Mesenchymal stem cell (in vitro differentiated cells and primary cell): Measurements from ENCODE around the gene TMEM82.
A peak's percentile ranks its signal among the peaks of the same experiment; 100 is the strongest.

Experiments used
- DNase-seq: peaks from one replicate; pipeline ENCODE4 v3.0.0-alpha.2; 2013
- H2AFZ ChIP-seq: one replicate; pipeline ENCODE4 v1.6.1; 2013; ENCODE audit warnings: low read depth, mild to moderate bottlenecking, control low read depth, inconsistent platforms, low read length, moderate library complexity
- H2AK5ac ChIP-seq: 2 replicates; pipeline ENCODE4 v1.6.1; 2013; ENCODE audit warnings: low read length, moderate library complexity, mild to moderate bottlenecking, inconsistent platforms; ENCODE audit not compliant: severe bottlenecking
- H2BK120ac ChIP-seq: one replicate; pipeline ENCODE4 v1.6.1; 2013; ENCODE audit warnings: low read depth, mild to moderate bottlenecking, inconsistent platforms, low read length, moderate library complexity
- H2BK12ac ChIP-seq, 2 experiments: one replicate each; pipeline ENCODE4 v1.6.1; 2013; ENCODE audit warnings: inconsistent platforms in 2 of 2, low read length in 2 of 2, mild to moderate bottlenecking in 2 of 2, moderate library complexity in 2 of 2, control low read depth in 1 of 2
- H2BK15ac ChIP-seq: one replicate; pipeline ENCODE4 v1.6.1; 2013; ENCODE audit warnings: mild to moderate bottlenecking, low read depth, inconsistent platforms; ENCODE audit not compliant: poor library complexity, severe bottlenecking
- H2BK5ac ChIP-seq: 2 replicates; pipeline ENCODE4 v1.6.1; 2013; ENCODE audit warnings: low read depth, mild to moderate bottlenecking, low read length, control low read depth, inconsistent platforms; ENCODE audit not compliant: poor library complexity, severe bottlenecking
- H3K14ac ChIP-seq, 2 experiments: one replicate each; pipeline ENCODE4 v1.6.1; 2013; ENCODE audit warnings: inconsistent platforms in 2 of 2, low read length in 2 of 2, control low read depth in 1 of 2, mild to moderate bottlenecking in 1 of 2, moderate library complexity in 1 of 2
- H3K18ac ChIP-seq, 2 experiments: one replicate each; pipeline ENCODE4 v1.6.1; 2013; ENCODE audit warnings: inconsistent platforms in 2 of 2, low read length in 2 of 2, control low read depth in 1 of 2, low read depth in 1 of 2, mild to moderate bottlenecking in 1 of 2
- H3K23ac ChIP-seq, 2 experiments: one replicate each; pipeline ENCODE4 v1.6.1; 2013; ENCODE audit warnings: inconsistent platforms in 2 of 2, low read length in 2 of 2, mild to moderate bottlenecking in 2 of 2, moderate library complexity in 2 of 2, control low read depth in 1 of 2
- H3K27ac ChIP-seq: 2 replicates; pipeline ENCODE4 v1.5.1; 2013; ENCODE audit warnings: mild to moderate bottlenecking, moderate library complexity, low read length, control low read depth, inconsistent platforms; ENCODE audit not compliant: poor library complexity, severe bottlenecking
- H3K27me3 ChIP-seq, 2 experiments: 2 replicates each; pipeline versions ENCODE4 v1.6.1 to v1.7.0; 2013; ENCODE audit warnings: low read length in 2 of 2, mild to moderate bottlenecking in 2 of 2, moderate library complexity in 2 of 2, control low read depth in 1 of 2, inconsistent platforms in 1 of 2; ENCODE audit not compliant: control insufficient read depth in 1 of 2, insufficient read depth in 1 of 2
- H3K36me3 ChIP-seq, 2 experiments: 2 replicates each; pipeline versions ENCODE4 v1.6.1 to v1.7.0; 2013; ENCODE audit warnings: low read length in 2 of 2, control low read depth in 1 of 2, inconsistent platforms in 1 of 2, low read depth in 1 of 2, mild to moderate bottlenecking in 1 of 2; ENCODE audit not compliant: insufficient read depth in 2 of 2, control insufficient read depth in 1 of 2
- H3K4ac ChIP-seq, 2 experiments: one replicate each; pipeline ENCODE4 v1.6.1; 2013; ENCODE audit warnings: inconsistent platforms in 2 of 2, low read length in 2 of 2, mild to moderate bottlenecking in 2 of 2, moderate library complexity in 2 of 2, control low read depth in 1 of 2, low read depth in 1 of 2
- H3K4me1 ChIP-seq: 2 replicates; pipeline ENCODE4 v1.6.1; 2013; ENCODE audit warnings: low read depth, low read length, control low read depth; ENCODE audit not compliant: control insufficient read depth, insufficient read depth
- H3K4me2 ChIP-seq: 2 replicates; pipeline ENCODE4 v1.6.1; 2013; ENCODE audit warnings: low read length, mild to moderate bottlenecking, inconsistent platforms; ENCODE audit not compliant: poor library complexity, severe bottlenecking
- H3K4me3 ChIP-seq, 2 experiments: 2 replicates each; pipeline versions ENCODE4 v1.5.1 to v1.7.0; 2013; ENCODE audit warnings: low read length in 2 of 2, mild to moderate bottlenecking in 2 of 2, control low read depth in 1 of 2, low read depth in 1 of 2; ENCODE audit not compliant: insufficient read depth in 1 of 2
- H3K79me1 ChIP-seq: replicated peaks from 2 replicates; pipeline ENCODE4 v1.6.1; 2013; ENCODE audit warnings: mild to moderate bottlenecking, control low read depth, low read length, inconsistent platforms; ENCODE audit not compliant: poor library complexity, severe bottlenecking
- H3K9ac ChIP-seq: 2 replicates; pipeline ENCODE4 v1.7.0; 2013; ENCODE audit warnings: mild to moderate bottlenecking, low read length, moderate library complexity
- H3K9me3 ChIP-seq: 2 replicates; pipeline ENCODE4 v1.7.0; 2013; ENCODE audit warnings: mild to moderate bottlenecking, low read length; ENCODE audit not compliant: control insufficient read depth
- H4K8ac ChIP-seq: one replicate; pipeline ENCODE4 v1.6.1; 2013; ENCODE audit warnings: inconsistent platforms, mild to moderate bottlenecking, low read length, moderate library complexity
- H4K91ac ChIP-seq: one replicate; pipeline ENCODE4 v1.6.1; 2013; ENCODE audit warnings: mild to moderate bottlenecking, low read length, inconsistent platforms
- WGBS: methylation state at CpG from one replicate; pipeline ENCODE4 v1.1.7; 2013; ENCODE audit warnings: mixed read lengths; 5-methylcytosine and 5-hydroxymethylcytosine counted together

TMEM82 gene

DNA sequence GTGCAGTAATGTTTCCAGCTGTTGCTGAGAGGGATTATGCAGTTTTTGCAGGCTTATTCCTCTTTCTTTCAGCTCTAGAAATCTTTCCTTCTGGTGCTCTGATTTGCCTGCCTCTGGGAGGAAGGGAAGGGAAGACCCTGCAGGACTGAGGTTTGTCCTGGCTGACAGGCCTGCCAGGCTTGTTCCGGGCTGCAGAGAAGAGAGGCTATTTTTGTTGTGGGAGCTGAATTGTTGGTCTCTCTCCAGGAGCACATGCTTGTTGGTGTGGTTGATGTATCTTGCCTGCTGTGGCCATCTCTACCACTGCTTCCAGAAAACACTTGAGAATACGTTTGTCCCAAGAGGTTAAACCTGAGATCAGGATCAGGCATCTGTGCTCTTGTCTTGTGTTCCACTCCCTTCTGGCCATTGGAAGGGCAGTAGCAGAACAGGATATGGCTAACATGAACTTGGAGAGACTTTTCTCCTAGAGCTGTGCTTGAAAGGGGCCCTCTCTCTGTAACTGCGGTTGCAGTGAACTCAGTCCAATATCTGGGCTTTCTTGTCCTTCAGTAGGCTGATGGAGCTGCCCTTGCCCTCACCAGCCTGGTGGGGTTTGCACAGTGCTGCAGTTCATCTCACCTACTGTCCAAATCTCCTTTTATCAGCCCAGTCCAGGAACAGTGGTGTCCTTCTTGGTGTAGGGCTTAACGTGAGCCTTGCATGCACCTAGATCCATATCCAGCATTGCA lies 27.7 kb upstream of the TMEM82 start:
- H2AK5ac ChIP-seq, result no peak overlapping the region
- 78% methylated on average over 4 of the region's 4 CpGs for WGBS
- no peak overlapping the region for H3K27ac ChIP-seq
- H3K4me3 ChIP-seq, result no peak overlapping the region
- peak overlapping the region; percentile 6 for H3K9ac ChIP-seq
- no peak overlapping the region for H3K4me2 ChIP-seq
- H4K91ac ChIP-seq, result peak overlapping the region; percentile 22
- no peak overlapping the region for H2BK120ac ChIP-seq
- H3K79me1 ChIP-seq, result peaks cover 29% of the 10 kb centered on the region
- no peak overlapping the region for H2BK5ac ChIP-seq
- H3K14ac ChIP-seq, result no peak overlapping the region
- no peaks in the 10 kb centered on the region for H3K9me3 ChIP-seq
- H2BK15ac ChIP-seq, result no peak overlapping the region
- H3K4ac ChIP-seq, result no peak overlapping the region
- H3K18ac ChIP-seq, result no peak overlapping the region
- peak overlapping the region in 1 of 2 experiments; percentile 11 for H3K23ac ChIP-seq
- H4K8ac ChIP-seq, result no peak overlapping the region
- peaks cover 37 to 44% of the 10 kb centered on the region in 2 experiments for H3K36me3 ChIP-seq
- H2AFZ ChIP-seq, result no peak overlapping the region
- H3K4me1 ChIP-seq, result no peaks in the 10 kb centered on the region
- DNase-seq, result peak; percentile 54
- no peaks in the 10 kb centered on the region for H3K27me3 ChIP-seq
- H2BK12ac ChIP-seq, result no peak overlapping the region

DNA sequence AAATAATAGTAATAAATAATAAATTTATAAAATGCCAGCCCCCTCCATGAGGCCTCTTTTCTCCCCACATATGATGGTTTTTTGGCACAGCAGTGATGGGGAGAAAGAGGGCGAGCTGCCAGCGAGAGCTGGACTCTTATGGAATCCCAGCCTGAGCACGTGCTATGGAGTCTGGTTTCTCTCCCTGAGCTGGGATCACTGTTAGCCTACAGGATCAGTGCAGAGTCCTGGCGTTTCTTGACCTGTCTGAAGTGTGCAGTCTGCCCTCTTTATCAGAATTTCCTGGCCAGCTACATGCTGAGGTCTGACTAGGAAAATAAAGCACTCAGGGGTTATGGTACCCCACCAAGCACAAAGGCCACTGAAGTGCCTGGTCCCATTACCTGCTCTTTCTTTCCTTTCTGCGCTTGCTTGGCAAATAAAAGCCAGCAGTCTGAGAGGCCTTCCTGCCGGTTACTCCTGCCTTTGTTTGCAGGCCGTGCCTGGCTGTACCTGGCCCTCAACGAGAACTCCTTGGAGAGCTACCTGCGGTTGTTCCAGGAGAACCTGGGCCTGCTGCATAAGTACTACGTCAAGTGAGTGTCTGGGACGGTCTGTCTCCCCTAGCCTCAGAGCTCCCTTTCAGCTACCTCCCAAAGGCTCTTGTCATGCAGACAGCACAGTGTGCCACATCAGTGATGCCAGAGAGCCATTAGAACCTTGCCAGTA lies 24.7 kb upstream of the TMEM82 start:
- Histone ChIP-seq H3K79me1 (peaks cover 30% of the 10 kb centered on the region), H4K8ac (no peak overlapping the region), H3K27ac (no peak overlapping the region), H3K18ac (no peak overlapping the region), H3K27me3 (no peaks in the 10 kb centered on the region), H2BK15ac (no peak overlapping the region), H3K9me3 (no peaks in the 10 kb centered on the region), H3K9ac (no peak overlapping the region), H3K4me2 (no peak overlapping the region), H2BK120ac (no peak overlapping the region), H2AFZ (no peak overlapping the region), H3K23ac (no peak overlapping the region), H3K4me3 (no peak overlapping the region), H3K14ac (no peak overlapping the region), H3K4me1 (no peaks in the 10 kb centered on the region), H4K91ac (no peak overlapping the region), H2AK5ac (no peak overlapping the region), H2BK5ac (no peak overlapping the region), H3K4ac (no peak overlapping the region), H2BK12ac (no peak overlapping the region), H3K36me3 (peaks cover 57 to 66% of the 10 kb centered on the region in 2 experiments)
- no peak for DNase-seq
- WGBS, result 96% methylated on average over 11 of the region's 11 CpGs

- Histone ChIP-seq H3K4me1 (no peaks in the 10 kb centered on the region), H2AFZ (no peak overlapping the region), H3K18ac (no peak overlapping the region), H3K4me2 (no peak overlapping the region), H2AK5ac (no peak overlapping the region), H3K14ac (no peak overlapping the region), H4K91ac (no peak overlapping the region), H2BK12ac (no peak overlapping the region), H3K9ac (no peak overlapping the region), H2BK120ac (no peak overlapping the region), H3K79me1 (peaks cover 29% of the 10 kb centered on the region), H2BK15ac (no peak overlapping the region), H3K27me3 (no peaks in the 10 kb centered on the region), H4K8ac (no peak overlapping the region), H2BK5ac (no peak overlapping the region), H3K27ac (no peak overlapping the region), H3K4ac (no peak overlapping the region), H3K4me3 (no peak overlapping the region), H3K9me3 (no peaks in the 10 kb centered on the region), H3K23ac (no peak overlapping the region), H3K36me3 (peaks cover 62 to 73% of the 10 kb centered on the region in 2 experiments)
- DNase-seq, result no peak
- WGBS, result 91% methylated on average over 8 of the region's 8 CpGs
Measured at GRCh38 chr1:15718199-15718601, 24.1 kb upstream of the TMEM82 start.

DNA sequence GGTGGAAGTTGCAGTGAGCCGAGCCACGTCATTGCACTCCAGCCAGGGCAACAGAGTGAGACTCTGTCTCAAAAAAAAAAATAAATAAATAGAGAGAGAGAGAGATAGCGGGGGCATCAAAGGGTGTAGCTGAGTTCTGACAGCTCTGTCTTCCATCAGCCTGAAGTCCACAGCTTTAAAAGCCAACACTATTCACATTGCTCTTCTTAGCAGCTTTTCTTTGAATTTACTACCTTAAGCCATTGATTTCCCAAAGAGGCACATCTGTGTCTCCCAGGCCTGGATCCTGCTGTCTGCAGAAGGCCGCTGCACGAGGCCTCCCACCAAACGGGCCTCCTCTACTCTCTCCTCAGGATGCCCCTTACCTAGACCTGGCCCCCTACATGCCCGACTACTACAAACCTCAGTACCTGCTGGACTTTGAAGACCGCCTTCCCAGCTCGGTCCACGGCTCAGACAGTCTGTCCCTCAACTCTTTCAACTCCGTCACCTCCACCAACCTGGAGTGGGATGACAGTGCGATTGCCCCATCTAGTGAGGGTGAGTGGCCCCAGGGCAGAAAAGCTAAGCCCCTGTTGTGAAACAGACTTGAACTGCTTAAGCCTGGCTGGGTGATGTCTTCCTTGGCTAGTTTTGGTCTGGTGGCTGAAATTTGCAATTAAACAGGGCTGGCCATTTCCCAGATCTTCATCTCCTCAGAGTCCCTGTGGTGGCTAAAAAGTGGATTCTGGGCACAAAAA lies 22.7 kb upstream of the TMEM82 start:
- Histone ChIP-seq H2BK12ac (no peak overlapping the region), H2BK15ac (no peak overlapping the region), H3K27ac (no peak overlapping the region), H3K18ac (no peak overlapping the region), H3K79me1 (peaks cover 25% of the 10 kb centered on the region), H4K91ac (no peak overlapping the region), H3K27me3 (no peaks in the 10 kb centered on the region), H3K4me1 (peaks cover 3% of the 10 kb centered on the region), H2AK5ac (no peak overlapping the region), H2AFZ (no peak overlapping the region), H3K14ac (no peak overlapping the region), H3K4ac (no peak overlapping the region), H2BK5ac (no peak overlapping the region), H3K4me3 (no peak overlapping the region), H4K8ac (no peak overlapping the region), H3K9ac (no peak overlapping the region), H3K23ac (no peak overlapping the region), H3K36me3 (peaks cover 67 to 79% of the 10 kb centered on the region in 2 experiments), H3K9me3 (no peaks in the 10 kb centered on the region), H2BK120ac (no peak overlapping the region), H3K4me2 (no peak overlapping the region)
- DNase-seq, result no peak
- 94% methylated on average over 12 of the region's 12 CpGs for WGBS
